Muscle of leg (tissue), 11 donors: ENCODE measurements around the gene PCDHB6. TPM values are rescaled to one million over a fixed set of nuclear protein-coding genes. Genes with fewer than 3 reads are reported as not detected.
"Not testable (repeated sequence)": the region's sequence is repeated elsewhere in the genome, so short reads cannot be mapped to it uniquely, and the experiment has no call there.

Source experiments
- DNase-seq: peaks from one replicate; pipeline ENCODE4 v3.0.0; 2013
- H3K27ac ChIP-seq: one replicate; pipeline ENCODE4 v1.5.1; 2013; ENCODE audit warnings: mild to moderate bottlenecking, low read length, control low read depth
- H3K27me3 ChIP-seq: one replicate; pipeline ENCODE4 v1.6.1; 2013; ENCODE audit warnings: low read length; ENCODE audit not compliant: control insufficient read depth, insufficient read depth
- H3K36me3 ChIP-seq: one replicate; pipeline ENCODE4 v1.6.1; 2013; ENCODE audit warnings: low read length; ENCODE audit not compliant: control insufficient read depth, insufficient read depth
- H3K4me1 ChIP-seq: one replicate; pipeline ENCODE4 v1.6.1; 2013; ENCODE audit warnings: low read length; ENCODE audit not compliant: control insufficient read depth, insufficient read depth
- H3K4me3 ChIP-seq: one replicate; pipeline ENCODE4 v1.5.1; 2013; ENCODE audit warnings: low read length, control low read depth
- H3K9me3 ChIP-seq: replicated peaks from 2 replicates; pipeline ENCODE4 v1.6.1; 2013; ENCODE audit warnings: low read depth, low read length; ENCODE audit not compliant: control insufficient read depth
- WGBS: methylation state at CpG from one replicate; pipeline ENCODE4 v1.1.5; 2013; ENCODE audit warnings: missing lambda C conversion rate; ENCODE audit not compliant: insufficient coverage; 5-methylcytosine and 5-hydroxymethylcytosine counted together
- polyA plus RNA-seq, 8 donors: library from polyadenylated mRNA; unstranded; fragments of 120-200 nt; gene quantifications; one replicate each; pipeline versions ENCODE4 v1.2.1 to v1.2.3, GENCODE V29; 2013; ENCODE audit warnings: inconsistent platforms in 1 of 8, low replicate concordance in 1 of 8; ENCODE audit not compliant: insufficient read length in 8 of 8, insufficient read depth in 1 of 8
- total RNA-seq: library from RNA; stranded (reverse); fragments of 120-200 nt; gene quantifications from one replicate; pipeline ENCODE4 v1.2.4, GENCODE V29; 2013

Gene PCDHB6
- total and polyA plus RNA-seq, 9 donors = 0.80 to 2.4 (median 1.9) TPM

- peaks cover 13% of the 10 kb centered on the region for H3K27me3 ChIP-seq
- no peaks in the 10 kb centered on the region for H3K36me3 ChIP-seq
- H3K4me3 ChIP-seq = no peak overlapping the region
- no CpG with 5 or more reads among the region's 1 CpG for WGBS
- no peak overlapping the region for H3K27ac ChIP-seq
- peaks cover 21% of the 10 kb centered on the region for H3K9me3 ChIP-seq
- H3K4me1 ChIP-seq = no peaks in the 10 kb centered on the region
- no peak for DNase-seq
Observed at GRCh38 chr5:141180313-141180712, 30.5 kb downstream of the PCDHB6 start.

GRCh38 chr5:141182248-141182647, 32.4 kb downstream of the PCDHB6 start, which contains the start of gene PCDHB16:
PCDHB16 (plus strand) TSS chr5:141182387; CDS start chr5:141182560, 173 bp downstream.
- Histone ChIP-seq H3K4me1 (no peaks in the 10 kb centered on the region), H3K27me3 (peaks cover 13% of the 10 kb centered on the region), H3K27ac (no peak within 1 kb of the TSS), H3K36me3 (no peaks in the 10 kb centered on the region), H3K4me3 (peak within 1 kb of the TSS; percentile 28), H3K9me3 (peaks cover 27% of the 10 kb centered on the region)
- 8% methylated on average over 13 of the region's 13 CpGs for WGBS
- peak; percentile 55 for DNase-seq

GRCh38 chr5:141184117-141184855, 34.4 kb downstream of the PCDHB6 start:
- H3K36me3 ChIP-seq, H3K4me3 ChIP-seq, H3K27ac ChIP-seq, DNase-seq, H3K4me1 ChIP-seq: not testable (repeated sequence)
- 33% methylated on average over 16 of the region's 69 CpGs for WGBS
- peaks cover 26% of the 10 kb centered on the region for H3K9me3 ChIP-seq
- H3K27me3 ChIP-seq = peaks cover 15% of the 10 kb centered on the region

GRCh38 chr5:141186897-141187512, 37.1 kb downstream of the PCDHB6 start, which contains the start of gene PCDHB9:
PCDHB9 (plus strand) TSS chr5:141187161; CDS start chr5:141187319, 158 bp downstream.
- DNase-seq = peak; percentile 22
- peaks cover 14% of the 10 kb centered on the region for H3K27me3 ChIP-seq
- 7% methylated on average over 2 of the region's 9 CpGs for WGBS
- no peaks in the 10 kb centered on the region for H3K36me3 ChIP-seq
- H3K4me3 ChIP-seq = no peak within 1 kb of the TSS
- H3K9me3 ChIP-seq = peaks cover 26% of the 10 kb centered on the region
- H3K27ac ChIP-seq = no peak within 1 kb of the TSS
- H3K4me1 ChIP-seq = no peaks in the 10 kb centered on the region

- peaks cover 24% of the 10 kb centered on the region for H3K9me3 ChIP-seq
- not testable (repeated sequence) for H3K36me3 ChIP-seq, DNase-seq, H3K27ac ChIP-seq, H3K4me1 ChIP-seq, H3K27me3 ChIP-seq, H3K4me3 ChIP-seq
- 30% methylated on average over 10 of the region's 37 CpGs for WGBS
Observed at GRCh38 chr5:141188682-141189081, 38.8 kb downstream of the PCDHB6 start.

- DNase-seq, H3K4me1 ChIP-seq, H3K27me3 ChIP-seq, H3K36me3 ChIP-seq, H3K27ac ChIP-seq, H3K4me3 ChIP-seq: not testable (repeated sequence)
- no CpG with 5 or more reads among the region's 35 CpGs for WGBS
- peaks cover 24% of the 10 kb centered on the region for H3K9me3 ChIP-seq
Observed at GRCh38 chr5:141189131-141189530, 39.3 kb downstream of the PCDHB6 start.

- Histone ChIP-seq H3K27me3 (peaks cover 7% of the 10 kb centered on the region), H3K9me3 (peaks cover 19% of the 10 kb centered on the region), H3K27ac (no peak within 1 kb of the TSS), H3K4me3 (no peak within 1 kb of the TSS), H3K4me1 (no peaks in the 10 kb centered on the region), H3K36me3 (no peaks in the 10 kb centered on the region)
- peak; percentile 11 for DNase-seq
- WGBS = 7% methylated on average over 6 of the region's 10 CpGs
Observed at GRCh38 chr5:141192110-141192725, 42.4 kb downstream of the PCDHB6 start, which contains the start of gene PCDHB10. PCDHB10 (plus strand) TSS chr5:141192353; CDS start chr5:141192553, 200 bp downstream.

- not testable (repeated sequence) for DNase-seq, H3K27me3 ChIP-seq, H3K36me3 ChIP-seq, H3K4me3 ChIP-seq, H3K4me1 ChIP-seq, H3K27ac ChIP-seq
- H3K9me3 ChIP-seq = peaks cover 19% of the 10 kb centered on the region
- 38% methylated on average over 3 of the region's 37 CpGs for WGBS
Observed at GRCh38 chr5:141194332-141194731, 44.5 kb downstream of the PCDHB6 start.

- 0% methylated on average over 1 of the region's 3 CpGs for WGBS
- Histone ChIP-seq H3K4me1 (no peaks in the 10 kb centered on the region), H3K4me3 (no peak overlapping the region), H3K9me3 (peaks cover 30% of the 10 kb centered on the region), H3K36me3 (no peaks in the 10 kb centered on the region), H3K27ac (no peak overlapping the region), H3K27me3 (peaks cover 2% of the 10 kb centered on the region)
- DNase-seq = no peak
Observed at GRCh38 chr5:141196363-141196762, 46.5 kb downstream of the PCDHB6 start.
